MM.1S (cell line): ENCODE data around the gene SLC29A1.

Experiments used
- CTCF ChIP-seq: fragments of 300-600 bp; sonication (generic); IDR thresholded peaks from 2 replicates; pipeline ENCODE4 v1.5.1; 2016; ENCODE audit warnings: antibody characterized with exemption, low read length, mixed read lengths
- EZH2 ChIP-seq: fragments of 300-600 bp; sonication (generic); optimal IDR thresholded peaks from 2 replicates; pipeline ENCODE3; 2017; ENCODE audit warnings: low read depth, mild to moderate bottlenecking, antibody characterized with exemption, low read length, mixed read lengths
- EZH2phosphoT487 ChIP-seq: fragments of 300-600 bp; sonication (generic); IDR thresholded peaks from 2 replicates; pipeline ENCODE4 v1.6.1; 2018; ENCODE audit warnings: antibody characterized with exemption, low read length

GRCh38 chr6:44192428-44193041 is 30.9 kb upstream of the SLC29A1 start:
- no peak for TF ChIP-seq CTCF
- no peak for TF ChIP-seq EZH2phosphoT487
- no peak for TF ChIP-seq EZH2
